Osteoblast (primary cell): Measurements from ENCODE around the gene MUC2. TPM values are rescaled to one million over a fixed set of nuclear protein-coding genes. Genes with fewer than 3 reads are reported as not detected.

Experiments used
- DNase-seq: peaks from one replicate; pipeline ENCODE4 v3.0.0; 2011; ENCODE audit warnings: low spot score, mixed read lengths; ENCODE audit not compliant: insufficient read length; ENCODE audit errors: missing footprints
- H2AFZ ChIP-seq: 2 replicates; pipeline ENCODE4 v1.6.0; 2011; ENCODE audit warnings: mild to moderate bottlenecking, low read length
- H3K27ac ChIP-seq: 2 replicates; pipeline ENCODE4 v1.5.1; 2011; ENCODE audit warnings: mild to moderate bottlenecking, low read depth, low read length, moderate library complexity
- H3K27me3 ChIP-seq: 2 replicates; pipeline ENCODE4 v1.6.0; 2012; ENCODE audit warnings: mild to moderate bottlenecking, control low read depth, inconsistent platforms, low read length, moderate library complexity; ENCODE audit not compliant: insufficient read depth
- H3K36me3 ChIP-seq: 2 replicates; pipeline ENCODE4 v1.5.1; 2011; ENCODE audit warnings: mild to moderate bottlenecking, low read length, control low read depth, moderate library complexity; ENCODE audit not compliant: insufficient read depth
- H3K4me1 ChIP-seq: 2 replicates; pipeline ENCODE4 v1.5.1; 2011; ENCODE audit warnings: mild to moderate bottlenecking, low read length, control low read depth, moderate library complexity; ENCODE audit not compliant: insufficient read depth
- H3K4me2 ChIP-seq: 2 replicates; pipeline ENCODE4 v1.6.0; 2011; ENCODE audit warnings: mild to moderate bottlenecking, low read length; ENCODE audit not compliant: insufficient read depth
- H3K4me3 ChIP-seq: fragments of 200-600 bp; sonication (generic); 3 replicates; pipeline ENCODE4 v1.5.1; 2012; ENCODE audit warnings: mild to moderate bottlenecking, low read length, inconsistent platforms; ENCODE audit not compliant: insufficient read depth
- H3K79me2 ChIP-seq: 2 replicates; pipeline ENCODE4 v1.6.0; 2012; ENCODE audit warnings: mild to moderate bottlenecking, low read length, control low read depth, inconsistent platforms; ENCODE audit not compliant: insufficient read depth
- H3K9me3 ChIP-seq: 2 replicates; pipeline ENCODE4 v1.5.1; 2011; ENCODE audit warnings: low read depth, low read length, control low read depth
- H4K20me1 ChIP-seq: 2 replicates; pipeline ENCODE4 v1.6.0; 2012; ENCODE audit warnings: mild to moderate bottlenecking, low read length, control low read depth; ENCODE audit not compliant: insufficient read depth
- total RNA-seq: library from RNA; depleted of rRNA; stranded (reverse); fragments of >200 nt; gene quantifications from 2 replicates; pipeline ENCODE4 v1.2.3, GENCODE V29; 2012
- TF ChIP-seq, protein P1 (sequence below): IDR thresholded peaks from 2 replicates; pipeline ENCODE4 v1.5.1; 2011; ENCODE audit warnings: mild to moderate bottlenecking, low read depth, low read length, moderate library complexity; ENCODE audit errors: extremely low read depth

MUC2 gene
- total RNA-seq, 1 donor, result not detected

DNA sequence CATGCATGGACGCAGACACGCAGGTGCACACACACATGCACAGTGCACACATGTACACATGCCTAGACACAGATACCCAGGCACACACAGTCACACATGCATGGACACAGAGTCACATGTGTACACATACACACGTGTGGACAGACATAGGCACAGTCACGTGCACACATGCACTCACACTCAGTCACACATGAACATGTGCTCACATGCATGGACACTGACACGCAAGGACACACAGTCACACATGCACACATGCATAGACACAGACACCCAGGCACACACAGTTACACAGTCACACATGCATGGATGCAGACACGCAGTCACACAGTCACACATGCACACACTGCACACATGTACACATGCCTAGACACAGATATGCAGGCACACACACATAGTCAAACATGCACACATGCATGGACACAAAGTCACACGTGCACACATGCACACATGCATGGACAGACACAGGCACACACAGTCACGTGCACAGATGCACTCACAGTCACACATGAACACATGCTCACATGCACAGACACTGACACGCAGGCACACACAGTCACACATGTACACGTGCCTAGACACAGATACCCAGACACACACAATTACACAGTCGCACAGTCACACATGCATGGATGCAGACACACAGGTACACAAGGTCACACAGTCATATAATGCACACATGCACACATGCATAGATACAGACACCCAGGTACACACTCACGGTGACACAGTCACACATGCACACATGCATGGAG, 16.8 kb downstream of the MUC2 start:
- no peak for DNase-seq
- Histone ChIP-seq H3K27me3 (no peaks in the 10 kb centered on the region), H3K4me2 (no peak overlapping the region), H4K20me1 (no peaks in the 10 kb centered on the region), H2AFZ (no peak overlapping the region), H3K4me1 (no peaks in the 10 kb centered on the region), H3K27ac (no peak overlapping the region), H3K9me3 (no peaks in the 10 kb centered on the region), H3K36me3 (no peaks in the 10 kb centered on the region), H3K79me2 (no peaks in the 10 kb centered on the region), H3K4me3 (no peak overlapping the region)
- TF ChIP-seq, protein P1, sequence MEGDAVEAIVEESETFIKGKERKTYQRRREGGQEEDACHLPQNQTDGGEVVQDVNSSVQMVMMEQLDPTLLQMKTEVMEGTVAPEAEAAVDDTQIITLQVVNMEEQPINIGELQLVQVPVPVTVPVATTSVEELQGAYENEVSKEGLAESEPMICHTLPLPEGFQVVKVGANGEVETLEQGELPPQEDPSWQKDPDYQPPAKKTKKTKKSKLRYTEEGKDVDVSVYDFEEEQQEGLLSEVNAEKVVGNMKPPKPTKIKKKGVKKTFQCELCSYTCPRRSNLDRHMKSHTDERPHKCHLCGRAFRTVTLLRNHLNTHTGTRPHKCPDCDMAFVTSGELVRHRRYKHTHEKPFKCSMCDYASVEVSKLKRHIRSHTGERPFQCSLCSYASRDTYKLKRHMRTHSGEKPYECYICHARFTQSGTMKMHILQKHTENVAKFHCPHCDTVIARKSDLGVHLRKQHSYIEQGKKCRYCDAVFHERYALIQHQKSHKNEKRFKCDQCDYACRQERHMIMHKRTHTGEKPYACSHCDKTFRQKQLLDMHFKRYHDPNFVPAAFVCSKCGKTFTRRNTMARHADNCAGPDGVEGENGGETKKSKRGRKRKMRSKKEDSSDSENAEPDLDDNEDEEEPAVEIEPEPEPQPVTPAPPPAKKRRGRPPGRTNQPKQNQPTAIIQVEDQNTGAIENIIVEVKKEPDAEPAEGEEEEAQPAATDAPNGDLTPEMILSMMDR, result no peak

DNA sequence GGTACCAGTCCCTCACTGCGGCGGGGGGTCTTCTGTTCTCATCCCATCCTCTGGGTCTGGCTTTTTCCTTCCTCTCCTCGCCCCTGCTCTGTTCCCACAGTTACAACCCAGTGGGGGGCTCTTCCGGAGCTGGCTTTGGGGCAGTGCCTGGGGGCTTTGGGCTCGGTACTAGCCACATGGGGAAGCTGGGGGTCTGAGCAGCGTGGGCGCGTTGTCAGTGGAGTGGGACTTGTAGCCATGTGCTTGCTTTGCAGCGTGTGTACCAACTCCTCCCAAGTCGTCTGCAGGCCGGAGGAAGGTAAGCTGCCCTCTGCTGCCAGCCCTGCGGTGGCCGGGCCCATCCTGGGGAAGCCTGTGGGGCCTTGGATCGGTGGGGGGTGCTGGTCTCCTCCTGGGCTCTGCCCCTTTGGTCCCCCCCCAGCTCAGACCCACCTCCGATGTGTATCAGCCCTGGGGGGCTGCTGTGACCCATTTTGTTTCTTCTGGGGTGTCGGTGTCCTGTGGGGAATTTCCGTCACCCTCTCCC, 17.5 kb downstream of the MUC2 start:
- DNase-seq, result no peak
- Histone ChIP-seq H3K79me2 (no peaks in the 10 kb centered on the region), H3K27ac (no peak overlapping the region), H3K9me3 (no peaks in the 10 kb centered on the region), H3K27me3 (no peaks in the 10 kb centered on the region), H3K4me2 (no peak overlapping the region), H3K4me3 (no peak overlapping the region), H2AFZ (no peak overlapping the region), H3K36me3 (no peaks in the 10 kb centered on the region), H3K4me1 (no peaks in the 10 kb centered on the region), H4K20me1 (no peaks in the 10 kb centered on the region)
- TF ChIP-seq, protein P1, result no peak

DNA sequence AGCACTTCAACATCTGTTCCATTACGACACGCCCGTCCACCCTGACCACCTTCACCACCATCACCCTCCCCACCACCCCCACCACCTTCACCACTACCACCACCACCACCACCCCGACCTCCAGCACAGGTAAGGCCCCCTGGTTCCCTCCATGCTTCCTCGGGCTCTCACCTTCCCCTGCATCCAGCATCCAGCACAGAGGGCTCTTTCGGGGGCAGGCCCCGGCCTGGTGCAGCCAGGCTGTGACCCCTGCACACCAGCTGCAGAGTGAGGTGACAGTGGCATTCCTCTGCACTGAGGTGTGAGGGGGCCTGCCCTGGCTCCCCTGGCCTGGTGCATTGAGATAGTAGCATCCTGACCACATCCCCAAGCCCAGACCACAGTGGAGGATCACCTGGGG, 18.2 kb downstream of the MUC2 start:
- no peak overlapping the region for H3K27ac ChIP-seq
- DNase-seq, result no peak
- no peaks in the 10 kb centered on the region for H3K79me2 ChIP-seq
- no peak overlapping the region for H2AFZ ChIP-seq
- no peaks in the 10 kb centered on the region for H3K27me3 ChIP-seq
- no peaks in the 10 kb centered on the region for H3K36me3 ChIP-seq
- H3K4me2 ChIP-seq, result no peak overlapping the region
- H3K9me3 ChIP-seq, result no peaks in the 10 kb centered on the region
- no peaks in the 10 kb centered on the region for H4K20me1 ChIP-seq
- no peaks in the 10 kb centered on the region for H3K4me1 ChIP-seq
- TF ChIP-seq, protein P1, result no peak
- no peak overlapping the region for H3K4me3 ChIP-seq

DNA sequence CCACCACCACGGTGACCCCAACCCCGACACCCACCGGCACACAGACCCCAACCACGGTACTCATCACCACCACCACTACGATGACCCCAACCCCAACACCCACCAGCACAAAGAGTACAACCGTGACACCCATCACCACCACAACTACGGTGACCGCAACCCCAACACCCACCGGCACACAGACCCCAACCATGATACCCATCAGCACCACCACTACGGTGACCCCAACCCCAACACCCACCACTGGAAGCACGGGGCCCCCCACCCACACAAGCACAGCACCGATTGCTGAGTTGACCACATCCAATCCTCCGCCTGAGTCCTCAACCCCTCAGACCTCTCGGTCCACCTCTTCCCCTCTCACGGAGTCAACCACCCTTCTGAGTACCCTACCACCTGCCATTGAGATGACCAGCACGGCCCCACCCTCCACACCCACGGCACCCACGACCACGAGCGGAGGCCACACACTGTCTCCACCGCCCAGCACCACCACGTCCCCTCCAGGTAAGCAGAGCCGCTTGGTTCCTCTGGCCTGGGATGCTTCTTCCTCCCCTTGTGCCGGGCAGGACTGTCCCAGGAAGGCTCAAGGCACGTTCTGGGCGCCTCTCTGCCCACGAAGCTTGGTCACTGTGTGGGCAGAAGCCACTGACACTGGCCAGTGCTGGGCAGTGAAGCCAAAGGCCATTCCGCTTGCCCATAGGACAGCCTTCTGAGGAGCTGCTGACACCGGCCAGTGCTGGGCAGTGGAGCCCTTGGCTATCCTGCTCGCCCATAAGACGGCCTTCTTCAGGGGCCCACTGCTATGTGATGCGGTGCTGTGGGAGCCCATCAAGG, 25.1 kb downstream of the MUC2 start:
- no peak overlapping the region for H3K4me2 ChIP-seq
- no peak overlapping the region for H3K4me3 ChIP-seq
- H3K27me3 ChIP-seq, result no peaks in the 10 kb centered on the region
- no peaks in the 10 kb centered on the region for H4K20me1 ChIP-seq
- TF ChIP-seq, protein P1, result no peak
- no peaks in the 10 kb centered on the region for H3K4me1 ChIP-seq
- no peak for DNase-seq
- no peak overlapping the region for H3K27ac ChIP-seq
- no peaks in the 10 kb centered on the region for H3K9me3 ChIP-seq
- no peaks in the 10 kb centered on the region for H3K36me3 ChIP-seq
- no peak overlapping the region for H2AFZ ChIP-seq
- no peaks in the 10 kb centered on the region for H3K79me2 ChIP-seq
